ENCODE results near the gene LAMA5. TPM values are rescaled to one million over a fixed set of nuclear protein-coding genes. Genes with fewer than 3 reads are reported as not detected.

LAMA5 gene
- total and polyA plus RNA-seq, 2 of the 8 experiments (the other 6 are each of a cell fraction or from before 2014, with no cell fraction given), result 34.4 to 225 TPM

DNA sequence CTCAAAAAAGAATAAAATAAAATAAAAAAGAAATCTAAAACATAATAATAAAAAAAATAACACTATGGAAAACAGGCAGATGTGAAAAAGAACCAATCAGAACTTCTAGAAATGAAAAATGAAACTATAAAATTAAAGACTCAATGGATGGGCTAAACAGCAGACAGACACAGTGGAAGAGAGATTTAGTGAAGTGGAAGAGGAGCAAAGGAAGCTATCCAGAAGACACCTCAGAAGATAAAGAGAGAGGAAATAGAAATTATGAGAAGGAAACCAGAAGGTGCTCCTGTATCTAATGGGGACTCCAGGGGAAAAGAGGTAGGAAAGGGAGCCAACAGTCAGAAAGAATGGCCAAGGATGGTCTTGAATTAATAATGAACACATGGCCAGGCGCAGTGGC is 18.5 kb downstream of the LAMA5 start (continued):
- TF ChIP-seq CBX8 (IDR thresholded peaks at IDR 0.05; ENCODE audit: borderline replicate concordance, low read depth, low read length) (no peak), TEAD4 (IDR thresholded peaks at IDR 0.05; ENCODE audit: low read depth, low read length) (no peak), POU5F1 (IDR thresholded peaks at IDR 0.05; ENCODE audit: low read depth, low read length) (no peak), JUN (IDR thresholded peaks at IDR 0.05; ENCODE audit: low read depth, low read length) (no peak), EGR1 (IDR thresholded peaks at IDR 0.05; ENCODE audit: borderline replicate concordance, low read depth, low read length) (no peak), MAFK (IDR thresholded peaks at IDR 0.05; ENCODE audit: low read depth, low read length) (no peak)
- TF ChIP-seq, protein P1, sequence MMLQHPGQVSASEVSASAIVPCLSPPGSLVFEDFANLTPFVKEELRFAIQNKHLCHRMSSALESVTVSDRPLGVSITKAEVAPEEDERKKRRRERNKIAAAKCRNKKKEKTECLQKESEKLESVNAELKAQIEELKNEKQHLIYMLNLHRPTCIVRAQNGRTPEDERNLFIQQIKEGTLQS (IDR thresholded peaks at IDR 0.05; ENCODE audit: insufficient read depth, low read depth, low read length), result no peak
- TF ChIP-seq, protein P2, sequence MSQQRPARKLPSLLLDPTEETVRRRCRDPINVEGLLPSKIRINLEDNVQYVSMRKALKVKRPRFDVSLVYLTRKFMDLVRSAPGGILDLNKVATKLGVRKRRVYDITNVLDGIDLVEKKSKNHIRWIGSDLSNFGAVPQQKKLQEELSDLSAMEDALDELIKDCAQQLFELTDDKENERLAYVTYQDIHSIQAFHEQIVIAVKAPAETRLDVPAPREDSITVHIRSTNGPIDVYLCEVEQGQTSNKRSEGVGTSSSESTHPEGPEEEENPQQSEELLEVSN (IDR thresholded peaks at IDR 0.05), result no peak

Data from H1 (cell line).